Ascending aorta (tissue), 2 donors: Measurements from ENCODE around the gene ABHD11. TPM values are rescaled to one million over a fixed set of nuclear protein-coding genes. Genes with fewer than 3 reads are reported as not detected.
"Not testable (repeated sequence)": the region's sequence is repeated elsewhere in the genome, so short reads cannot be mapped to it uniquely, and the experiment has no call there.

Experiments used
- DNase-seq, 2 donors: peaks; one replicate each; pipeline ENCODE4 v3.0.0-alpha.2; 2019; ENCODE audit warnings: low spot score in 2 of 2
- H3K27ac ChIP-seq, 2 donors: fragments of 200-600 bp; sonication (generic); one replicate each; pipeline ENCODE4 v1.5.1; 2016 to 2017; ENCODE audit warnings: mild to moderate bottlenecking in 1 of 2
- H3K27me3 ChIP-seq: fragments of 200-600 bp; sonication (generic); one replicate; pipeline ENCODE4 v1.5.1; 2017
- H3K36me3 ChIP-seq, 2 donors: fragments of 200-600 bp; sonication (generic); one replicate each; pipeline ENCODE4 v1.5.1; 2016
- H3K4me1 ChIP-seq, 2 donors: fragments of 200-600 bp; sonication (generic); one replicate each; pipeline ENCODE4 v1.5.1; 2016 to 2017; ENCODE audit warnings: mild to moderate bottlenecking in 1 of 2
- H3K4me3 ChIP-seq, 2 donors: fragments of 200-600 bp; sonication (generic); one replicate each; pipeline ENCODE4 v1.5.1; 2016 to 2017; ENCODE audit warnings: mild to moderate bottlenecking in 1 of 2
- H3K9me3 ChIP-seq, 2 donors: fragments of 200-600 bp; sonication (generic); one replicate each; pipeline ENCODE4 v1.5.1; 2016
- CTCF ChIP-seq, 3 experiments: fragments of 200-600 bp in 2 of 3; fragments of 450-650 bp in 1 of 3; sonication (generic) in 2 of 3; IDR thresholded peaks; one replicate each; pipeline ENCODE4 v1.5.1; 2016 to 2019; ENCODE audit warnings: antibody characterized with exemption in 3 of 3, mild to moderate bottlenecking in 1 of 3, moderate library complexity in 1 of 3
- intact Hi-C: fragments of 100-400 bp; cut with DNase I; formaldehyde crosslinking; loops from one replicate; pipeline ENCODE4 v1.15.1; 2023
- total RNA-seq: library from RNA; depleted of rRNA; stranded (reverse); fragments of >200 nt; gene quantifications from one replicate; pipeline ENCODE4 v1.1.0, GENCODE V29; 2016

Gene ABHD11
- total RNA-seq, 1 donor from 2014 or later = 55.7 TPM

- peak; percentile 32 to 81 for DNase-seq
- peaks cover 20 to 43% of the 10 kb centered on the region in 2 donors for H3K4me1 ChIP-seq
- intact Hi-C loops = loop anchor here (2.0 kb wide), 1 partner anchor 35 kb away; the partner anchor contains the start of genes BUD23 and DNAJC30
- H3K36me3 ChIP-seq = no peaks in the 10 kb centered on the region
- peak overlapping the region; percentile 93 to 97 for H3K4me3 ChIP-seq
- H3K27me3 ChIP-seq = no peaks in the 10 kb centered on the region
- H3K27ac ChIP-seq = peak overlapping the region; percentile 17 to 51
- no peak for TF ChIP-seq CTCF (IDR thresholded peaks at IDR 0.05)
- no peaks in the 10 kb centered on the region for H3K9me3 ChIP-seq
Measured at GRCh38 chr7:73717991-73718405, 20.6 kb downstream of the ABHD11 start.

- Histone ChIP-seq H3K4me3 (peak overlapping the region in 1 of 2 donors; percentile 97), H3K36me3 (no peaks in the 10 kb centered on the region), H3K4me1 (peaks cover 20 to 43% of the 10 kb centered on the region in 2 donors), H3K27ac (peak overlapping the region; percentile 27 to 51), H3K9me3 (no peaks in the 10 kb centered on the region), H3K27me3 (no peaks in the 10 kb centered on the region)
- intact Hi-C loops = no loop called here
- no peak for TF ChIP-seq CTCF (IDR thresholded peaks at IDR 0.05)
- DNase-seq = no peak
Measured at GRCh38 chr7:73717025-73717807, 21.4 kb downstream of the ABHD11 start.

GRCh38 chr7:73716318-73716890 is 22.2 kb downstream of the ABHD11 start:
- DNase-seq = no peak
- Histone ChIP-seq H3K27ac (no peak overlapping the region), H3K4me1 (peaks cover 20 to 42% of the 10 kb centered on the region in 2 donors), H3K36me3 (no peaks in the 10 kb centered on the region), H3K27me3 (no peaks in the 10 kb centered on the region), H3K9me3 (no peaks in the 10 kb centered on the region), H3K4me3 (peak overlapping the region in 1 of 2 donors; percentile 97)
- no peak for TF ChIP-seq CTCF (IDR thresholded peaks at IDR 0.05)
- intact Hi-C loops = no loop called here

- Histone ChIP-seq H3K27ac (peak overlapping the region in 1 of 2 donors; percentile 10), H3K9me3 (no peaks in the 10 kb centered on the region), H3K36me3 (no peaks in the 10 kb centered on the region), H3K4me1 (peaks cover 20 to 38% of the 10 kb centered on the region in 2 donors), H3K27me3 (no peaks in the 10 kb centered on the region), H3K4me3 (no peak overlapping the region)
- intact Hi-C loops = no loop called here
- peak in 1 of 2 donors; percentile 81 for DNase-seq
- no peak for TF ChIP-seq CTCF (IDR thresholded peaks at IDR 0.05)
Measured at GRCh38 chr7:73715648-73716317, 22.8 kb downstream of the ABHD11 start.

GRCh38 chr7:73713319-73713718 is 25.3 kb downstream of the ABHD11 start:
- intact Hi-C loops, H3K27me3 ChIP-seq, DNase-seq, H3K36me3 ChIP-seq, H3K27ac ChIP-seq, H3K4me3 ChIP-seq, H3K9me3 ChIP-seq: not testable (repeated sequence)
- H3K4me1 ChIP-seq = peaks cover 14 to 22% of the 10 kb centered on the region in 2 donors

- DNase-seq = no peak
- Histone ChIP-seq H3K36me3 (no peaks in the 10 kb centered on the region), H3K9me3 (no peaks in the 10 kb centered on the region), H3K4me3 (no peak overlapping the region), H3K4me1 (peaks cover 9 to 18% of the 10 kb centered on the region in 2 donors), H3K27ac (no peak overlapping the region), H3K27me3 (no peaks in the 10 kb centered on the region)
- TF ChIP-seq CTCF (IDR thresholded peaks at IDR 0.05) = no peak
- intact Hi-C loops = no loop called here
Measured at GRCh38 chr7:73712773-73713172, 25.8 kb downstream of the ABHD11 start.
